GM21381 (cell line): Measurements from ENCODE around the gene APOH.
"Not testable (repeated sequence)": the region's sequence is repeated elsewhere in the genome, so short reads cannot be mapped to it uniquely, and the experiment has no call there.

Experiments used
- ATAC-seq: cut with Tn5 transposase; IDR thresholded peaks from one replicate; pipeline ENCODE4 v1.9.1; 2021; ENCODE audit warnings: mild to moderate bottlenecking, moderate library complexity; ENCODE audit not compliant: unreplicated experiment

Gene APOH, protein sequence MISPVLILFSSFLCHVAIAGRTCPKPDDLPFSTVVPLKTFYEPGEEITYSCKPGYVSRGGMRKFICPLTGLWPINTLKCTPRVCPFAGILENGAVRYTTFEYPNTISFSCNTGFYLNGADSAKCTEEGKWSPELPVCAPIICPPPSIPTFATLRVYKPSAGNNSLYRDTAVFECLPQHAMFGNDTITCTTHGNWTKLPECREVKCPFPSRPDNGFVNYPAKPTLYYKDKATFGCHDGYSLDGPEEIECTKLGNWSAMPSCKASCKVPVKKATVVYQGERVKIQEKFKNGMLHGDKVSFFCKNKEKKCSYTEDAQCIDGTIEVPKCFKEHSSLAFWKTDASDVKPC

DNA sequence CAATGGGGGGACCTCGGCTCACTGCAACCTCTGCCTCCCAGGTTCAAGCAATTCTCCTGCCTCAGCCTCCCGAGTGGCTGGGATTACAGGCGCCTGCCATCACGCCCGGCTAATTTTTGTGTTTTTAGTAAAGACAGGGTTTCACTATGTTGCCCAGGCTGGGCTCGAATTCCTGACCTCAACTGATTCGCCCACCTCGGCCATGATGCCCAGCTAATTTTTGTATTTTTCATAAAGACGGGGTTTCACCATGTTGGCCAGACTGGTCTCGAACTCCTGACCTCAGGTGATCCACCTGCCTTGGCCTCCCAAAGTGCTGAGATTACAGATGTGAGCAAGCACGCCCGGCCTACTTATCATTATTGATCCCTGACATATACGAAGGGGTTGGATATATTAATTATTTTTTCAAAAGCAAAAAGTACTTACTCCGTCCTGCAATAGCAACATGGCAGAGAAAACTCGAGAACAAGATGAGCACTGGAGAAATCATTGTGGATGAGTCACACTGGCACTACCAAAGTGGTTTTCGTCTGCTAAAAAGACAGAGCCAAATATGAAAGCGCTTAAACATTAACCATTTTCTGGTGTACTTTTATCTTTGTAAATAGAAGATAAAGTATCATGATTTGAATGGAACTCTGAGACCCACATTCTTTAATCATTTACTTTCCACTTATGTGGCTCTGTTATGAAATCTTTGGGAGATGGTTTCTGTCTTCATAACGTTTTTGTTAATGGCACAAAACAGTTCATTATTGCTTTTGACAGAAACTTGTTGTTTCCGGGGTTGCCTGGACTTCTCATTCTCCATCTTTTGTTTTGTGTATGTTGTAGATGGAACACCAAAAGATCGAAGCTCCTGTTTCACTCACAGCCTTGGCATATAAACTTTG lies at the start of gene APOH:
TSS of gene APOH (minus strand) at position 529 of the 896 bp plus-strand sequence. CDS start at position 493, 36 bp downstream.
- no peak for ATAC-seq

DNA sequence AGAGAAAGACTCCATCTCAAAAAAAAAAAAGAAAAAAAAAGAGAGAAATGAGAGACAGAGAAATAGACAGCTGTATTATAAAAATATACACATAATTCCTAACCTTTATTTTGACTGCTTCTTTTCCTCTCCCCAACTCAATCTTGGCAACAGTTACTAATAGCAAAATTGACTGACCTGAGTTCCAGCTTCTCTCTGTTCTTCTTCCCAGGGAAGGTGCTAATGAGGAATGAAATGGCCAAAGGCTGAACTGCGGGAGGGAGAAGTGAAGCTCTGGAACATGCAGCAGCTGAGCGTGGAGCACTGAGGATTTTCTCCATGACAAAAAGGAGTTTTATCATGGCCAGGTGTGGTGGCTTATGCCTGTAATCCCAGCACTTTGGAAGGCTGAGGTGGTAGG lies 48.0 kb upstream of the APOH start:
- no peak for ATAC-seq

DNA sequence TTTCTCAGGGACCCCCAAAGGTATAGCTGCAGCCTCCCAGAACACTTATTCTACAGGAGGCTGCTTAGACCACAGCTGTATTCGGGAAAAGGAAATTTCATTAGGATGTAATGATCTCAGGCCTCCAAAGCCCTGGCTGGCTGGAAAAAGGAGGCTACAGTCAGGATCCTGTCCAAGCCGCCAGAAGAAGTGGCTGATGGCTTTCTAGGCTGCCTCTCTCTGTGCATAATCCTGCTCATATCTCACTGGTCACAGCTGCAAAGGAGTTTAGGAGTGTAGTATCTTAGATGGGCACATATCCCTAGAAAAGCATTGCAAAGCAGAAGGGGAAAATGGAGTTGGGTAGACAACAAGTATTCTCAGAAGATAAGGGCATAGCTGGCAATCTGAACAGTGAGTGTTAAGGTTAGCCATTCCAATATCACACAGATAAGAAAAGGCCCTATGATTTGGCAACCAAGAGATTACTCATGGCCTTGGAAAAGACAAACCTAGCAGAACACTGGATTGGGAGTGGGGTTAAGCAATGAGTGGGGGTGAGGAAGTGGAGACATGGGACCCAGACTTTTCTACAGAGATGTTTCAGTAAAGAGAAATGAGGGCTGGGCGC lies 47.2 kb upstream of the APOH start:
- no peak for ATAC-seq

DNA sequence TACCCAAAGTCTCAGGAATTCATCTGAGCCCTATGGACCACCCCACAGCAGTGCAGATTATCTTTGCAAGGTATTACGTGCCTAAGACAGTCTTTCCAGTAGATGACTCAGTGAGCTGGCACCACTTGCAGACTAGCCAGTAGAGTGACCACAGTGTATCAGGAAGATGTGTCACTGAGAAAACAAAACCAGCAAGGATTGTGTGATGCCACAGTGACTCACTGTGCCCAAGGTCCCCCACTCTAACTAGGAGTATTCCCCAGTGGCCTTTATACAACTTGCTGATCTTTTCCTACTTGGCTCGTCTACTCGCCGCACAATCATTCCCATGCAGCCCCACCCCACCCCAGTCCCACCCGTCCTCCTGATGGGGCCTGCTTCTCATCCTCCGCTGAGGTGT lies 46.4 kb upstream of the APOH start:
- ATAC-seq, result no peak

DNA sequence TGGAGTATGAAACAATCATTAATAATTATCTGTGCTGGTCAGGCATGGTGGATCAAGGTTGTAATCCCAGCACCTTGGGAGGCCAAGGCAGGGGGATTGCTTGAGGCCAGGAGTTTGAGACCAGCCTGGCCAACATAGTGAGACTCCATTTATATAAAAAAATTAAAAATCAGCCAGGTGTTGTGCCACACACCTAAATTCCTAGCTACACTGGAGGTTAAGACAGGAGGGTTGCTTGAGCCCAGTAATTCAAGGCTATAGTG lies 44.3 kb upstream of the APOH start:
- ATAC-seq, result no peak

DNA sequence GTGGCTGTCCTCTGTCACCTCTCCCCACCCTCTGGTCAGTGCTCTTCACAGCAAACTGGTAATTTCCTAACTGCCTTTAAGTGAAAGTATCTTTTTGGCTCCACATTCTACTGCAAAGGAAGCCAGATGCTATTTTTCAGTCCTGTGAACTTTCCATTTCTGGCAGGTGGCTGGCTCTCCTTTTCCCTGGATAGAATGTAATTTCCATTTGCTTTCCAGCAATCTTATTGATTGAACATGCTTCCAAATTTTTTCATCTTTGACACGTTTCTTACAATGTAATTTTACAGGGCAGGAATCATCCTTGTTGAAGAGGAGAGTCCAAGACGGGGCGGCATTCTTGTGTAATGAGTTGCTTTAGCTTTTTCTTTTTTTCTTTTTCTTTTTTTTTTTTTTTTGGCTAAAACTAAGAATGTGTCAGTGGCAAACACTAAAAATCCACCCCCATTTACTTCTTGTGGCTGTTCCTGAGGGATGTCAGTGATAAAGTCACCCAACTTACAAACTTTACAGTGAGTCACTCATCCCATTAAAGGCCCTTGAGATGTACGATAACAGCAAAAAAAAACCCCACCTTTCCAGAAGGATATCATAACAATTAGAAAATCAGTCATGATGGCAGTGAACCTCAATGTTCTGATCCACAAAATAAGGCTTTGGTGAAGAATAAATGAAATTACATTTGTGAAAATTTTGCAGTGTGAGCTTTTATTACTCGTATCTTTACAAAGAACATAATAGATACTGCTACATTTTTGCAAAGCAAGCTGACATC lies 43.8 kb upstream of the APOH start:
- no peak for ATAC-seq

DNA sequence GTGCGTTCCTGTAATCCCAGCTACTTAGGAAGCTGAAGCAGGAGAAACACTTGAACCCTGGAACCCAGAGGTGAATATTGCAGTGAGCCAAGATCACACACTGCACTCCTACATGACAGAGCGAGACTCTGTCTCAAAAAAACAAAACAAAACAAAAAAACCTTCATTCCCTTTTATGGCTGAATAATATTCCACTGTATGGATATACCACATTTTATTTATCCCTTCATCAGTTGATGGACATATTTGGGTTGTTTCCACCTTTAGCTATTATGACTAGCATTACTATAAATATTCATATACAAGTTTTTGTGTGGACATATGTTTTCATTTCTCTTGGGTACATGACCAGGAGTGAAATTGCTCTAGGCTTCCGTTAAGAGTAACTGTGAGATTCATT lies 42.3 kb upstream of the APOH start:
- no peak for ATAC-seq

DNA sequence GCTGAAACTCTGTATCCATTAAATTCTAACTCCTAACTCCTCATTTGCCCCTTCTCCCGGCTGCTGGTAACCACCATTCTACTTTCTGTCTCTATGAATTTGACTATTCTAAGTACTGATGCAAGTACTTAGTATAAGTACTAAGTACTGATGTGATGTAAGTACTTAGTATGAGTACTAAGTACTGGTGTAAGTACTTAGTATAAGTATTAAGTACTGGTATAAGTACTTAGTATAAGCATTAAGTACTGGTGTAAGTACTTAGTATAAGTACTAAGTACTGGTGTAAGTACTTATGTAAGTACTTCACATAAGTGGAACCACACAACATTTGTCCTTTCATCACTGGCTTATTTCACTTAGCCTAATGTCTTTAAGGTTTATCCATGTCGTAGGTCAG lies 40.9 kb upstream of the APOH start:
- no peak for ATAC-seq

DNA sequence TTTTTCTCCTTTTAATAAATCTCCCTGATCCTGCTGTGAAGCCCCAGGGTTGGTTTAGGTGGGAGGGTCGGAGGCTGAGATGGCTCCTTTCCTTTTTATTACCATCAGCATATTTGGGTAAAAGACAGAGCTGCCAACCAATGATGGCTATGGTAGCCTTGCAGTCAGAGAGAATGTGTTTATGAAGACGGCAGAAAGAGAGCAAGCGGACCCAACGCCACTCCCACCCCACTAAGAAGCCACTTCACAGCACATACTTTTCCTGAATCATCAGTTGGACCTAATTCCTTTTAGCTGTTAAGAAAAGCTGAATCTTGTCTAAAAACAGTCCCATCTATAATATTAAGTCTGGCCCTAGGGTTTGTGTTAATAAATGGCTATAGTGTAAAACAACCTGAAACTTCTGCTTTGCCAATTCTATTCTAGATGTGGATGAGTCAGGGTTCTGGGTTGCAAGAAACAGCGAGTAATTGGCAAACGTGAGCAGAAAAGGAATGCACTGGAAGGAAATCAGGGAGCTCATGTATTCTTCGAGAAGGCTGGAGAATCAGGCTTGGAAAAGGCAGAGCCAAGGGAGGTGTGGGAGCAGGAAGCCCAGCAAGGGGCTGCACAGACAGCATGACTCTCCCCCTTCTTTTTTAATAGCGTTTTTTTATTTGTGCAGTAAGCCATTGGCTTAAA lies 39.2 kb upstream of the APOH start:
- no peak for ATAC-seq

DNA sequence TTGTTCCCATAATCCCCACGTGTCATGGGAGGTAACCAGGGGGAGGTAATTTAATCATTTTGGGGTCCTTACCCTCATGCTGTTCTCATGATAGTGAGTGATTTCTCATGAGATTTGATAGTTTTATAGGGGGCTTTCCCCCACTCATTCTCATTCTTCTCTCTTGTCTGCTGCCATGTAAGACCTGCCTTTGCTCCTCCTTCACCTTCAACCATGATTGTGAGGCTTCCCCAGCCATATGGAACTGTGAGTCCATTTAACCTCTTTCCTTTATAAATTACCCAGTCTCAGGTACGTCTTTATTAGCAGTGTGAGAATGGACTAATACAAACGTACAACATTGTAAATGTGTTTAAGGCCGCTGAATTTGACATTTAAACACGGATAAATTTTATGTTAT lies 35.5 kb upstream of the APOH start:
- ATAC-seq, result no peak

DNA sequence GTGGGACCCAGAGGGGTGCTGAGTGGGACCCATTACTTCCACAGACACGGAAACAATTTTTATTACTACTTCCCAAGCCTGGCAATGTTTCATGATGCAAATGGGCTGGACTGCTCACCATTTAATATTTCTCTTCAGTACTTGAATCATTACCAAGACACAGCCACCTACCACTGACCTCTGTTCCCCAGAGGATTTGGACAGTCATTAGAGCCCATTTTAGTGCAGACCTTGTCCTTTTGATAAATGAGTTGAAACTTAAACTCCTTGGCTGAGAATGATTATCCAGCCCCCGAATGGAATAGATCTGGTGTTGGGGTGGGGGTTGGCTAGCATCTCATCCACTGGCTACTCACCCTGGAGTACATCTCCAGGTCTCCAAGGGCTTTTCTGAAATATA lies 33.6 kb upstream of the APOH start:
- no peak for ATAC-seq

DNA sequence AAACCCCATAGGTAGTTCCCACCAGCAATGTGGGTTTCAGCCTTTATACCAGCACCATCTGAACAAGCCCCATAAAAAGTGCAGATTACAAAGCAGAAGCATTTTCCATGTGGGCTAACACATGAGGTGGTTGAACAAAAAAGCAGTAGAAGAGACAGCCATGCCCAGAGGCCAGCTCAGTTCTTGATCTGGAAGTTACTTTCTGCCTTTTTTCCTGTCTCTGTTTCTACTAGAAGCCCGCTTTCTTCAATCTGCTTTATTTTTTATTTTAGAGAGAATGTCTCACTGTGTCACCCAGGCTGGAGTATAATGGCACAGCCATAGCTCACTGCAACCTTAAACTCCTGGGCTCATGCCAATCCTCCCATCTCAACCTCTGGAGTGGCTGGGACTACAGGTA lies 31.5 kb upstream of the APOH start:
- no peak for ATAC-seq

DNA sequence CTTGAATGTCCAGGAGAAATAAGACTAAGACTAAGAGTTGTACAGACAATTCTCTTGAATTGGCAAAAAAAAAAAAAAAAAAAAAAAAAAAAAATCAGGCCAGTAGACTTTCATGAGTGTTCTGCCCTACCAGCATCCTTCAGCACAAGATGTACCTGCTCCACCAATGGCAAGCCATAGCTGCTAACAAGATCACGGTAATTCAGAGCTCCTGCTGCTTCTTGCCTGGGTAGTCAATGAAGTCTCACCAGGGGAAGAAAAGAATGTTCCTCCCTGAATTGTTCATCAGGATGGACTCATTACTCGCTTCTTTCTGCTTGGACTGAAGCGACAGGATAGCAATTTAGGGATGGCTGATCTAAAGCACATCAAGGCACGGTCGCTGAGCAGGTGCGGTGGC lies 31.1 kb upstream of the APOH start:
- no peak for ATAC-seq

DNA sequence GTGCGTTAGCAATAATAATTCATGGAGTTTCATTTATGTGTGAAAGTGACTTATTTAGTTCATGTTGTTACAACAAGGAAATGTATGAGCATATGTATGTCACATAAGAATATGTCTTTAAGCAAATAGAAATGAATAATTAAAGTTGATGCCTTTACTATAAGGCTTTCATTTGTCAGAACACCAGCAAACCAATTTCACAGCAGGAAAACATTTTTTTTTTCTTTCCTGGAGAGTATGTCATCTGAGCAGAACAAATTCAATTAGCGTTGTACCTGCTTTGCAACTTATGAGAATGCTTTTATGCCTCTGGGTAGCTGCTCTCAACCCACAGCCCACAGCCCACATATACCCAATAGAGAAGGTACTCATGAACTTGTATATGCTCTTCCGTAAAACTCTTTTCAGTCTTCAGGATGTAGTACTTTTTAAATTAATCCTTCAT lies 26.3 kb upstream of the APOH start:
- ATAC-seq, result no peak

DNA sequence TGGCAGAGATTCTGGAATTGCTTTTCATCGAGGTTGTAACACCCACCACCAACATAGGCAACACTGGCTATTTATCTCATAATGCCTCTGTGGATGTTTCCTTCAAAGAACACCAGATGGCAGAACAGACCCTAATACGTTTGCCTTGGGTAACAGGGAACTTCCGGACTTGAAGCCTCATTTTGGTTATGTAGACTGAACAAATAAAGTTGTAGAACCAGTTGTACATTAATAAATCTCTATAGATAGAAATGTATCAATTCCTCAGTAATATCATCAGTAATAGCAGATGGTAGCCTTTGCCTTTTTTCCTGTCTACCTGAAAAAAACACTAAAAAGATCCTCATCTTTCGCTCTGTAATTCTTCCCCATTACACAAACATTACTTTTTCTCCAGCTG lies 25.9 kb upstream of the APOH start:
- ATAC-seq, result no peak

DNA sequence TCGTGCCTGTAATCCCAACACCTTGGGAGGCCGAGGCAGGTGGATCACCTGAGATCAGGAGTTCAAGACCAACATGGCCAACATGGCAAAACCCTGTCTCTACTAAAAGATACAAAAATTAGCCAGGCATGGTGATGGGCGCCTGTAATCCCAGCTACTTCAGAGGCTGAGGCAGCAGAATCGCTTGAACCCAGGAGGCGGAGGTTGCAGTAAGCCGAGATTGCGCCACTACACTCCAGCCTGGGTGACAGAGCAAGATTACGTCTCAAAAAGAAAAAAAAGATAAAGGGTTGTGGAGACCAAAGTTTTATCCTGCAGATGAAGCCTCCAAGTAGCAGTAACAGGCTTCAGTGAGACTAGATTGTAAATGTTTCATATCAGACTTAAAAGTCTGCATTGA lies 24.2 kb upstream of the APOH start:
- not testable (repeated sequence) for ATAC-seq

DNA sequence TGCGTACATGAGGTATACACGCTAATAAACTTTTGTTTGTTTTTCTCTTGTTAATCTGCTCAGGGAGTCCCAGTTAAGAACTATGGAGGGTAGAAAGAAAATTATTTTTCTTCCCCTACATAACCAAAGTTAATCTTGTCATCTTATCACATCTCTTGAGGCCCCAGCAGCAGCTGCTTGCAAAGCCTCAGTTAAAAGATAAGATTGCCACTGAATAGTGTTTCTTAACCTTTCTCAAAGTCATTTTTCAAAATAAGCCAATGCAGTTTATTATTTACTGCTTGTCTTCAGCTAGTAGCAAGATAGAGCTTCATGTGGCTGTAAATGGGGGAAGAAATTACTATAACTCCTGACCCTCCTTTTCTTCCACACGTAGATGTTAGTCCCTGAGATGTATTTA lies 21.5 kb upstream of the APOH start:
- no peak for ATAC-seq

DNA sequence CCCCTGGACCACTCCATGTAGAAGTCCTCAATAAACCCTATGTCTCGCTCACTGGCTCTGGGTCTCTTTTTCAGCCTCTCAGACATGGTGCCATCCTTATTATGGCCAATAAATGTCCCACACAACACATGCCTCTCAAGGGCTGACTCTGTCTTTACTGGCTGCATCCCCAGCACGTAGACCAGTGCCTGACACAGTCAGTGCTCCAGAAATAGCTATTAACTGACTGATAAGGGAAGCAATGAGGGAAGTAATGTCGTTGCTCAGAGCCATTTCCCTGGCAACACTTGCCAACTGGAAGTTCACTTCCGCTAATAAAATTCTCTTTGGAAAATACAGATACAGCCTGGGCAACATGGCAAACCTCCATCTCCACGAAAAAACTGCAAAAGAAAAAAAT lies 19.1 kb upstream of the APOH start:
- ATAC-seq, result no peak

DNA sequence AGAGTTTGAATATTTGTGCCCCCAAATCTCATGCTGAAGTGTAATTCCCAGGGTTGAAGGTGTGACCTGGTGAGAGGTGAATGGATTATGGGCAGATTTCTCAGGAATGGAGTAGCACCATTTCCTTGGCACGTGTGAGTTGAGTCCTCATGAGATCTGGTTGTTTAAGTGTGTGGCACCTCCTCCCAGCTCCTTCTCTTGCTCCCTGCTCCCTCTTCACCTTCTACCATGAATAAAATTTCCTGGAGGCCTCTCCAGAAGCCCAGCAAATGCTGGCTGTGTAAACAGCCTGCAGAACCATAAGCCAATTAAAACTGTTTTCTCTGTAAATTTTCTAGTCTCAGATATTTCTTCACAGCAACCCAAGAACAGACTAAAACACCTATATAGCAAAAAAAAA lies 12.6 kb upstream of the APOH start:
- ATAC-seq, result no peak

DNA sequence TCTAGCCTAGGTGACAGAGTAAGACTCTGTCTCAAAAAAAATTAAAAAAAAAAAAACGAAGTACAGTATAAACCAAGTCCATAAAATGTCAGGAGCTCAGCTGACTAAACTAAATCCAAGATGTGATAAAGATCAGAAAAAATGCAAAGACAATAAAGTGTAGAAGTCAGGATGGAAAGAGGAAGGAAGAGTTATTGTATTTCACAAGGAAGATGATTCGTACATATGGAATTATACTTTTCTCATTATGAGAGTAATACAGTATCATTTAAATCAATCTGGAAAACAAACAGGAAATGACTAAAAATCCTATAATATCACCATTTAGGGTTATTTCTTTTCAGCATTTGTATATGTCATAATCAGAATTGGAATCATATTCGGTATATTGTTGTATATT lies 11.4 kb upstream of the APOH start:
- ATAC-seq, result no peak

DNA sequence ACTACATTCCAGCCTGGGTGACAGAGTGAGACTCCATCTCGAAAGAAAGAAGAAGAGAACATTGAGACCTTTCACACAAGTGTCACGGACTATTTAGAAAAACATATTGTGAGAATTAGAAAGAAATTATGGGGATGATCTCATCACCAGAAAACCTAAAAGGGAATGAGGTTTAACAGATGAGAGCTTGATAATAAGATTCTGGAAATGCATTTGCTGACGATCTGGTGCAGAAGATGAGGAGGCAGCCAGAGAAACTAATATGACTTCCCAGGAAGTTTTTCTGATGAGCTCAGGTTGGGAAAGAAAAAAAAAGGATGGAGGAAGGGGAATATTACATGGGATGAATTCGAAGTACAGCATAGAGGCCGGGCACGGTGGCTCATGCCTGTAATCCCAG lies 10.8 kb upstream of the APOH start:
- ATAC-seq, result no peak
